HepG2 (cell line): Measurements from ENCODE around the gene CREM. TPM values are rescaled to one million over a fixed set of nuclear protein-coding genes. Genes with fewer than 3 reads are reported as not detected.

Experiments used
- ARNTL ChIP-seq: sonication (generic); formaldehyde crosslinking; IDR thresholded peaks from 2 replicates; pipeline ENCODE4 v1.4.0; 2020; ENCODE audit warnings: mild to moderate bottlenecking, missing genetic modification reagents
- CCAR2 ChIP-seq: fragments of 200-400 bp; formaldehyde crosslinking; optimal IDR thresholded peaks from 2 replicates; pipeline ENCODE3; 2018; ENCODE audit warnings: low read depth, mild to moderate bottlenecking, low read length, moderate library complexity
- DDIT3 ChIP-seq: sonication (generic); formaldehyde crosslinking; IDR thresholded peaks from 2 replicates; pipeline ENCODE4 v1.4.0; 2020; ENCODE audit warnings: mild to moderate bottlenecking, missing genetic modification reagents
- GRHL1 ChIP-seq: sonication (generic); formaldehyde crosslinking; conservative IDR thresholded peaks from 2 replicates; pipeline ENCODE4 v1.8.0; 2022; ENCODE audit warnings: missing genetic modification reagents
- ISL2 ChIP-seq: sonication (generic); formaldehyde crosslinking; IDR thresholded peaks from 2 replicates; pipeline ENCODE4 v1.5.0; 2020; ENCODE audit warnings: missing genetic modification reagents
- KLF12 ChIP-seq: sonication (generic); formaldehyde crosslinking; IDR thresholded peaks from 2 replicates; pipeline ENCODE4 v1.4.0; 2020; ENCODE audit warnings: missing genetic modification reagents, borderline replicate concordance
- LBX2 ChIP-seq: sonication (generic); formaldehyde crosslinking; IDR thresholded peaks from 2 replicates; pipeline ENCODE4 v1.5.0; 2020; ENCODE audit warnings: missing genetic modification reagents, mild to moderate bottlenecking, borderline replicate concordance
- TCF7 ChIP-seq: sonication (generic); IDR thresholded peaks from 2 replicates; pipeline ENCODE4 v1.6.1; 2016; ENCODE audit warnings: antibody characterized with exemption, low read depth
- ZBTB40 ChIP-seq, 2 experiments: fragments of 450-650 bp in 1 of 2; sonication (generic) in 1 of 2; formaldehyde crosslinking in 1 of 2; IDR thresholded peaks; 2 replicates each; pipeline versions ENCODE4 v1.6.1 to v1.8.0; 2016 to 2022; ENCODE audit warnings: antibody characterized with exemption in 1 of 2, mild to moderate bottlenecking in 1 of 2, missing genetic modification reagents in 1 of 2
- ZKSCAN5 ChIP-seq: sonication (generic); formaldehyde crosslinking; IDR thresholded peaks from 2 replicates; pipeline ENCODE4 v1.5.1; 2020; ENCODE audit warnings: mild to moderate bottlenecking, missing genetic modification reagents
- ZNF136 ChIP-seq: sonication (generic); formaldehyde crosslinking; IDR thresholded peaks from 2 replicates; pipeline ENCODE4 v1.8.1; 2022; ENCODE audit warnings: low read depth, mild to moderate bottlenecking, moderate library complexity, missing genetic modification reagents
- ZNF30 ChIP-seq: sonication (generic); formaldehyde crosslinking; IDR thresholded peaks from 2 replicates; pipeline ENCODE4 v1.5.0; 2020; ENCODE audit warnings: mild to moderate bottlenecking, missing genetic modification reagents
- ZNF530 ChIP-seq: sonication (generic); formaldehyde crosslinking; IDR thresholded peaks from 2 replicates; pipeline ENCODE4 v1.5.0; 2020; ENCODE audit warnings: low read depth, mild to moderate bottlenecking, missing genetic modification reagents
- ZNF7 ChIP-seq: IDR thresholded peaks from 2 replicates; pipeline ENCODE4 v1.6.1; 2016; ENCODE audit warnings: missing biosample characterization, missing genetic modification reagents
- ZNF883 ChIP-seq: sonication (generic); formaldehyde crosslinking; IDR thresholded peaks from 2 replicates; pipeline ENCODE4 v1.5.1; 2020; ENCODE audit warnings: mild to moderate bottlenecking, missing genetic modification reagents; ENCODE audit errors: not compliant biosample characterization
- polyA plus RNA-seq, 8 experiments: library from polyadenylated mRNA; depleted of rRNA in 3 of 8; stranded (reverse) in 7 of 8; unstranded in 1 of 8; fragments of >200 nt; fragmentation: Illumina TruSeq in 4 of 8; extraction: Trizol in 4 of 8; gene quantifications; 2 replicates each; pipeline versions ENCODE4 v1.2.1 to v1.2.3, GENCODE V29; 2011 to 2016; ENCODE audit warnings: low read depth in 4 of 8, missing spikeins in 1 of 8, mixed read lengths in 1 of 8; ENCODE audit not compliant: insufficient read depth in 1 of 8
- total RNA-seq, 5 experiments: library from RNA; depleted of rRNA; stranded (reverse); fragments of >200 nt; fragmentation: Illumina TruSeq; extraction: Trizol; gene quantifications; 2 replicates each; pipeline ENCODE4 v1.2.3, GENCODE V29; 2016; ENCODE audit warnings: low read depth in 1 of 5

The CREM gene
- total and polyA plus RNA-seq, 2 of the 13 experiments (the other 11 are each of a cell fraction or from before 2014, with no cell fraction given) = 21.3 to 25.4 TPM

GRCh38 chr10:35237766-35238512, 111.3 kb downstream of the CREM start (continued):
- no peak for TF ChIP-seq ZBTB40 (IDR thresholded peaks at IDR 0.05)
- no peak for TF ChIP-seq ZBTB40 (CRISPR knock-in tag; IDR thresholded peaks at IDR 0.05)
- no peak for TF ChIP-seq DDIT3 (CRISPR knock-in tag)
- TF ChIP-seq ISL2 = no peak
- TF ChIP-seq GRHL1 = no peak
- TF ChIP-seq KLF12 (CRISPR knock-in tag) = no peak
- no peak for TF ChIP-seq ZNF530
- TF ChIP-seq ZNF7 = no peak
- no peak for TF ChIP-seq TCF7
- no peak for TF ChIP-seq ZNF883
- no peak for TF ChIP-seq LBX2 (CRISPR knock-in tag)
- no peak for TF ChIP-seq ZKSCAN5 (CRISPR knock-in tag)
- TF ChIP-seq CCAR2 = no peak
- no peak for TF ChIP-seq ZNF136 (CRISPR knock-in tag)
- no peak for TF ChIP-seq ZNF30 (CRISPR knock-in tag)
- no peak for TF ChIP-seq ARNTL (CRISPR knock-in tag)
